GM19463 (cell line): Measurements from ENCODE around the gene GAREM1.
"Not testable (repeated sequence)": the region's sequence is repeated elsewhere in the genome, so short reads cannot be mapped to it uniquely, and the experiment has no call there.

Experiments
- ATAC-seq: cut with Tn5 transposase; IDR thresholded peaks from one replicate; pipeline ENCODE4 v1.9.1; 2021; ENCODE audit warnings: mild to moderate bottlenecking, moderate library complexity; ENCODE audit not compliant: unreplicated experiment

Gene GAREM1

GRCh38 chr18:32470714-32471633 is at the start of gene GAREM1:
Gene GAREM1 (minus strand): TSS chr18:32470882. CDS start chr18:32470428, 454 bp downstream.
- ATAC-seq: peak; percentile 95

- ATAC-seq: no peak
These were observed 40.5 kb upstream of the GAREM1 start for GRCh38 chr18:32511147-32511546.

- ATAC-seq: no peak
These were observed 38.4 kb upstream of the GAREM1 start for GRCh38 chr18:32509111-32509510.

GRCh38 chr18:32507093-32507492 is 36.4 kb upstream of the GAREM1 start:
- ATAC-seq: no peak

- ATAC-seq: no peak
These were observed 31.3 kb upstream of the GAREM1 start for GRCh38 chr18:32502014-32502413.

GRCh38 chr18:32501242-32501641 is 30.6 kb upstream of the GAREM1 start:
- not testable (repeated sequence) for ATAC-seq

- no peak for ATAC-seq
These were observed 12.3 kb upstream of the GAREM1 start for GRCh38 chr18:32483002-32483401.

- ATAC-seq: no peak
These were observed 11.4 kb upstream of the GAREM1 start for GRCh38 chr18:32482117-32482516.

GRCh38 chr18:32480581-32480980 is 9.9 kb upstream of the GAREM1 start:
- ATAC-seq: no peak

- no peak for ATAC-seq
These were observed 8.1 kb upstream of the GAREM1 start for GRCh38 chr18:32478807-32479206.

GRCh38 chr18:32478317-32478716 is 7.6 kb upstream of the GAREM1 start:
- no peak for ATAC-seq

- ATAC-seq: no peak
These were observed 5.4 kb upstream of the GAREM1 start for GRCh38 chr18:32476106-32476505.

- ATAC-seq: not testable (repeated sequence)
These were observed 4.4 kb upstream of the GAREM1 start for GRCh38 chr18:32475069-32475468.

GRCh38 chr18:32473325-32473724 is 2.6 kb upstream of the GAREM1 start:
- no peak for ATAC-seq

- no peak for ATAC-seq
These were observed 2.2 kb upstream of the GAREM1 start for GRCh38 chr18:32472841-32473240.

GRCh38 chr18:32470460-32470713 is 295 bp downstream of the GAREM1 start:
- ATAC-seq: no peak

- ATAC-seq: peak; percentile 1
These were observed 807 bp downstream of the GAREM1 start for GRCh38 chr18:32469691-32470459.

GRCh38 chr18:32469190-32469651 is 1.5 kb downstream of the GAREM1 start:
- ATAC-seq: no peak

GRCh38 chr18:32468147-32468845 is 2.4 kb downstream of the GAREM1 start:
- no peak for ATAC-seq

- ATAC-seq: no peak
These were observed 8.9 kb downstream of the GAREM1 start for GRCh38 chr18:32461709-32462272.

- no peak for ATAC-seq
These were observed 10.4 kb downstream of the GAREM1 start for GRCh38 chr18:32460171-32460731.
